Measurements from ENCODE around the gene EFR3B. TPM values are rescaled to one million over a fixed set of nuclear protein-coding genes. Genes with fewer than 3 reads are reported as not detected.

EFR3B gene
- total RNA-seq, 1 donor from 2014 or later: 0.12 TPM

DNA sequence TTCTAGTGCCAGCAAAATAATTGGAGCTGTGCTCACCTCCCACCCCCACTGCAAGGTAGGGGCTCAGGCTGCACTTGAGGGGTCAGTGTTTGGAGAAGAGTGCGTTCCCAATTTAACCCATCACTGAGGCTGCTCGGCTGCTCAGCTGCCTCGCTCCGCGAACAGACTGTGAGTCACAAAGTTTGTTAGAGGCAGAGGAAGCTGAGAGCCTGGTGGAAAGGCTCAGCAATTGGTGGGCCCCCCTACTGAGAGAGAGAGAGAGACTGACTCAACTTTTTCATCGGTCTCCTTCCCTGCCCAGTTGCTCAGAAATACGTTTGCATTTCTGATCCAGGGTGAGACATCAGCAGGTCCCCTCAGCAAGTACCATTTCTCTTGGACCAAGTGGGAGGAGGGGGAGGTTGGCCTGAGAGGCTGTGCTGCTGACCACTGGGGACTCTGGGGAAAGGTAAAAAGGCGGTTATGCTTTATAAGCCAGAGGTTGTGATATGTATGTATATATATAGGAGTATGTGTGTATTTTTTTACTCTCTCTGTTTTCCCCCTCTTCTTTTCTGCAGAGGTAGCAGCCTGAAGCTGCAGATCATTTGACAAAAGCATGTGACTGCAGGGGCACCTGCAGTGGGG, 1.5 kb downstream of the EFR3B start:
- peaks cover 20% of the 10 kb centered on the region for H3K4me1 Mint-ChIP-seq
- intact Hi-C loops (cut with micrococcal nuclease): loop anchor here (1.0 to 5.0 kb wide), 4 partner anchors 68 to 251 kb away; partner anchors contain the start of genes ADCY3, CENPO and PTRHD1
- no peaks in the 10 kb centered on the region for H3K36me3 Mint-ChIP-seq (ENCODE audit: low read depth)
- peak overlapping the region; percentile 49 for H3K27ac Mint-ChIP-seq
- H3K9me3 Mint-ChIP-seq: no peaks in the 10 kb centered on the region
- peak; percentile 70 for DNase-seq
- H3K27me3 Mint-ChIP-seq: peaks cover 47% of the 10 kb centered on the region
- H3K4me3 Mint-ChIP-seq: peak overlapping the region; percentile 84

DNA sequence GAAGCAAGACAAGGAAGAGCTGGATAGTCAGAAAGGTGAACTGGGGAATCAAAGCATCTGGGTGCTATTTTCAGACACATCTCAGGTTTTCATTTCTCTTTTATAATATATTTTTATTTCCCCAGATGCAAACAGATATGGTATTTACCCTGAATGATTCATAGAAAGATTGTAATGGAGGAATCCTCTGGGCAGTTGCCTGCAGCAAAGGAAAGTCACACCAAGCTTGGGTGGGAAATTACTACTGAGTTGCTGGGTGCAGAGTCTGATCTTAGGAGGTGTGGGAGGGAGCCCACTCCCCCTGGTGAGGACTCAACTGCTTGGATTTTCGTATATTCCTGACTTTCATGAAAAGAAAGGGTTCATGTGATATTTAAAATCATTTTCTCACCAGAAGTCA, 2.1 kb downstream of the EFR3B start:
- Mint-ChIP-seq H3K36me3 (ENCODE audit: low read depth) (no peaks in the 10 kb centered on the region), H3K4me1 (peaks cover 20% of the 10 kb centered on the region), H3K9me3 (no peaks in the 10 kb centered on the region), H3K27me3 (peaks cover 51% of the 10 kb centered on the region), H3K4me3 (no peak overlapping the region), H3K27ac (no peak overlapping the region)
- intact Hi-C loops (cut with micrococcal nuclease): loop anchor here (5.0 kb wide), 3 partner anchors 88 to 252 kb away; partner anchors contain the start of genes ADCY3, CENPO and PTRHD1
- no peak for DNase-seq

DNA sequence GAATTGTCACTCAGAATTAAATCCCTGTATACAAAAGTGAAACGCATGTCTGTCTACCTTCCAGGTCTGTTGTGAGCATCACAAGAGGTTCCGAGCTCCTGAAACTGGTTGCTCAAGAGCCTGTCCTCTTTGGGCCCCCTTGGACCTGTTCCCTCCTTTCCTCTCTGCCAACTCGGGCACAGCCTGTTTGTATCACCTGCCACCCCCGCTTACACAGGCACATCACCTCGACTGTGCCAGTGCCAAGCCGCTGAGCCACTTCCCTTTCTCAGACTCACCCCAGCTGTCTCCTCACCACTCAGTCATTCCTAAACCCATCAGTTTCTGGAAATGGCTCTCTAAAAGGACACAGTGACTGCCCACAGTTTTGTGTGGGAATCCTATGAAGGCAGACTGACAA, 3.1 kb downstream of the EFR3B start:
- no peaks in the 10 kb centered on the region for H3K9me3 Mint-ChIP-seq
- intact Hi-C loops (cut with micrococcal nuclease): loop anchor here (5.0 kb wide), 3 partner anchors 87 to 253 kb away; partner anchors contain the start of genes ADCY3, CENPO and PTRHD1
- no peak overlapping the region for H3K27ac Mint-ChIP-seq
- H3K4me3 Mint-ChIP-seq: no peak overlapping the region
- no peaks in the 10 kb centered on the region for H3K36me3 Mint-ChIP-seq (ENCODE audit: low read depth)
- DNase-seq: no peak
- H3K4me1 Mint-ChIP-seq: peaks cover 22% of the 10 kb centered on the region
- H3K27me3 Mint-ChIP-seq: peaks cover 58% of the 10 kb centered on the region

DNA sequence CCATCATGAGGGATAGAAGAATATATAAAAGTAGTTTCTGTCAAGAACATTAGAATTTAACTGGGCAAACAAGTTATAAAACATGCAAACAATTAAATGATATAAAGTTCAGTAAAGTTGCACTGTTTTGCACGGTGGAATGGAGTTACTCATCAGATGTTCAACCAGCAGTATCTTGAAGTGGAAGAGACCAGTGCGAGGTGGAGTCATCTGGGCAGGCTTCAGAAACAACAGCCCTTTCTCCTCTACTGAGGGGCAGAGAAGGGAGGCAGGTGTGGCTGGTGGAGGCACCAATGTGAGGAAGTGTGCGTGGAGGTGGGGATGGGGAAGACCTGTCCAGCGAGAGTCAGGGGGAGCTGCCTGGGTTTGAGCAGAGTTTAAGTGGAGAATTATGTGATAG, 7.5 kb downstream of the EFR3B start:
- no peak overlapping the region for H3K27ac Mint-ChIP-seq
- H3K4me1 Mint-ChIP-seq: peaks cover 9% of the 10 kb centered on the region
- no peak for DNase-seq
- intact Hi-C loops (cut with micrococcal nuclease): no loop called here
- H3K36me3 Mint-ChIP-seq (ENCODE audit: low read depth): no peaks in the 10 kb centered on the region
- no peaks in the 10 kb centered on the region for H3K9me3 Mint-ChIP-seq
- H3K4me3 Mint-ChIP-seq: no peak overlapping the region
- peaks cover 37% of the 10 kb centered on the region for H3K27me3 Mint-ChIP-seq

DNA sequence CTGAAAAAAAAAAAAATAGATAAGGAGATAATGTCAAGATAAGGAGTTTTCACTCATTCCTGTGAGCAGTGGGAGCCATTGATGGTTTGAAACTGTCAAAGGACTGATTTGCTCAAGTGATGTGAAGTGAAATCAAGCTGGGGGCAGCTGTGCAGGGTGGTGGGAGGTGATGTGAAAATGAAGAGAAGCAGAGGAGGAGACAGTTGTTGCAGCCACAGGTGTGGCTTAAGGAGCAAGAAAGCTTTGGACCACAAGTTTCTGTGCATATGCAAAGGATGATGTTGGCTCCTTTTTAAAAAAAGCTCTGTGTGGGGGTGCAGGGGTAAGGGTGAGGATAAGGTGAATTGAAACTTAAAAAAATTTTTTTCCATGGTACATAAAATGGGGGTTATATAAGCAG, 8.3 kb downstream of the EFR3B start:
- Mint-ChIP-seq H3K9me3 (no peaks in the 10 kb centered on the region), H3K4me3 (no peak overlapping the region), H3K27me3 (peaks cover 31% of the 10 kb centered on the region), H3K27ac (no peak overlapping the region), H3K36me3 (ENCODE audit: low read depth) (no peaks in the 10 kb centered on the region), H3K4me1 (peaks cover 4% of the 10 kb centered on the region)
- DNase-seq: no peak
- intact Hi-C loops (cut with micrococcal nuclease): no loop called here

DNA sequence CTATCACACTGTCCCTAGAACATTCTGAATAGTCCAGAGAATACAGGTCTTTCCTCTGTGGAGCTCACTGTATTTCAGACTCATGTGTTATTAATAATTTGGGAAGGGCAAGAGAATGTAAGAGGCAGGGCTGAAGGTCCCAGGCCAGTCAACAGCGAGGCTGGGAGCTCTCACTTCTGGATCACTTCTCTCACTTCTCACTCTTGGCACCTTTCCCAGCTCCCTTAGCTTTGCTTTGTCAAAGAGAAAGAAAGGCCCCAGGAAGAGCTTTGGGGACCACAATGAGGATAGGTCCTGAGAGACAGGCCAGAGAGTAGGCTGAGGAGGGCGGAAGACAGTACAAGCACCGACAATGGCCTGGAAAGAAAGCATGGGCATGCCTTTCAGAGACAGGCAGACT, 11.2 kb downstream of the EFR3B start:
- no peak for DNase-seq
- Mint-ChIP-seq H3K4me1 (peaks cover 4% of the 10 kb centered on the region), H3K27ac (no peak overlapping the region), H3K36me3 (ENCODE audit: low read depth) (no peaks in the 10 kb centered on the region), H3K9me3 (no peaks in the 10 kb centered on the region), H3K27me3 (peaks cover 27% of the 10 kb centered on the region), H3K4me3 (no peak overlapping the region)
- intact Hi-C loops (cut with micrococcal nuclease): no loop called here

DNA sequence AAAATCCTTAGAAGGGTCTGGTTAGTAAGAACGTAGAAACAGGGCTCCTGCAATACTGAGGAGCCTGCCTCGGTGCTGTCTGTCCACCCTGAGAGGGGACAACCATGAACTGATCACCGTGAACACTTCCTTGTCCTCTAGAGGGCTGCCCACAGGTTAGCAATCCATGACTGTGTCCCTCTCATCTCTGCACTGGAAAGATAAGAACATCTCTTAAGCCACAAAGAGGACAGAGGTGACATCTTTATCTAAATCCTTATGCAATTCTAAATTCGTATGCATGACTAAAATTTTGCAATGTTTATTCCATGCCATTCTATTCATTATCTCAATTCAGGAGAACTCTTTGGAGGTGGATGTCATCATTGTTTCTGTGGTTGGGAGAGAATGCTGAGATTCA, 12.8 kb downstream of the EFR3B start:
- Mint-ChIP-seq H3K4me3 (no peak overlapping the region), H3K9me3 (no peaks in the 10 kb centered on the region), H3K36me3 (ENCODE audit: low read depth) (no peaks in the 10 kb centered on the region), H3K4me1 (peaks cover 3% of the 10 kb centered on the region), H3K27ac (no peak overlapping the region), H3K27me3 (peaks cover 18% of the 10 kb centered on the region)
- no peak for DNase-seq
- intact Hi-C loops (cut with micrococcal nuclease): no loop called here

DNA sequence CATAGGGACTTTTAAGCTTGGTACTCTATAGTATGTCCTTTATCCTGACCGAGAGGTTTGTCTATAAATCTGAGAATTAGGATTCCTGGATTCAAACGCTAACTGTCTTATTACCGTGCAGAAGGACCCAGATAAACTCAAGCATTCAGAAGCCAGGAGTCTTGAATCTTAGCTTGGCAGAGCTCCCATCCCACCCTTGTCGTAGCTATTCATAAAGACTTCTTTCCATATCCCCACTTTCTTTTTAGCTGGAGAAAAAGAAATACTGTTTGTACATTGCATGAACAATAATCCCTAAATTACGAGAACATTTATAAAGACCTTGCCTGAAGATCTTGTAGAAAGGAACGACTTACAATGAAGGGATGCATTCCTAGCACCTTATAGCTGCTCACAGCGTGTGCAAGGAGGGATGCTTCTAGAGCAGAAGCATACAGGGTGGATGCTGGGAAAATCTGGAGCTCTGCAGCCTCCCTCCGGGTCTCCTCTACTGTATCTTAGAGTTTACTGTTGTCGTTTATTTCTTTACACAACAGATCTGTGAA, 13.6 kb downstream of the EFR3B start:
- intact Hi-C loops (cut with micrococcal nuclease): no loop called here
- no peaks in the 10 kb centered on the region for H3K4me1 Mint-ChIP-seq
- peaks cover 14% of the 10 kb centered on the region for H3K27me3 Mint-ChIP-seq

DNA sequence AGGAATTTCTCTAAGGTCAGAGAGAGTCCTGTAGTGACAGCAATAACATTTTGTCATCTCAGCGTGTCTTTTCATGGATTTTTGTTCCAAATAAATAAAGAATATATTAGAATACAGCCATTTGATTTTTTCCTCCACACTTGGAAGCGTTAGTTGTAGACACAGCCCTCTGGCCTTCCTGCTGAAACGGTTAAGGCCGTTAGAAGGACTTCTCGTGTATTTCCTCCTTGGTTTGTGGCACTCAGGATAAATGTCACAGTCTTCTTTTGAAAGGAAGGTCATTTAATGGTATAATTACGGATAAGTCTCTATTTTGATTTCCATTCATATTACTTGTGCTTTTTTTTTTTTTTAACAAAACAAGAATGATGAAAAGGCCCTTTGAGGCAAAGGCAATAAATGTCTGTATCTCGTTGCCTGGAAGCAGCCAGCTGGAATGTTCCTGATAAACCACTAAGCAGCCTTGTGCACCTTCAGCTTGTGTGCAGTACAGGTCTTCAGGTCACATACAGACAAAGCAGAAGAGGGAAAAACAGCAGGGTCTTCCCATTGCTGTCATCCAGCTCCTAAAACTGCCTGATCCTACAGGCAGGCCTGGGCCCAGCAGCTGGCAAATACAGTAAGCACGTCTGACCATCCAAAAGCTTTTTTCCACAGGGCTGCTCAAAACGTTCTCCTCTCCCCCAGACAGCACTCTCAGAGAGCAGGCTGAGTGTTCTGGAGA, 14.4 kb downstream of the EFR3B start:
- Mint-ChIP-seq H3K9me3 (no peaks in the 10 kb centered on the region), H3K27me3 (peaks cover 12% of the 10 kb centered on the region), H3K36me3 (ENCODE audit: low read depth) (no peaks in the 10 kb centered on the region), H3K4me3 (no peak overlapping the region), H3K27ac (no peak overlapping the region), H3K4me1 (no peaks in the 10 kb centered on the region)
- DNase-seq: no peak
- intact Hi-C loops (cut with micrococcal nuclease): no loop called here

More for the DNA sequence above, 13.6 kb downstream of the EFR3B start:
- H3K36me3 Mint-ChIP-seq (ENCODE audit: low read depth): no peaks in the 10 kb centered on the region
- no peak overlapping the region for H3K27ac Mint-ChIP-seq
- H3K9me3 Mint-ChIP-seq: no peaks in the 10 kb centered on the region
- DNase-seq: no peak
- no peak overlapping the region for H3K4me3 Mint-ChIP-seq

DNA sequence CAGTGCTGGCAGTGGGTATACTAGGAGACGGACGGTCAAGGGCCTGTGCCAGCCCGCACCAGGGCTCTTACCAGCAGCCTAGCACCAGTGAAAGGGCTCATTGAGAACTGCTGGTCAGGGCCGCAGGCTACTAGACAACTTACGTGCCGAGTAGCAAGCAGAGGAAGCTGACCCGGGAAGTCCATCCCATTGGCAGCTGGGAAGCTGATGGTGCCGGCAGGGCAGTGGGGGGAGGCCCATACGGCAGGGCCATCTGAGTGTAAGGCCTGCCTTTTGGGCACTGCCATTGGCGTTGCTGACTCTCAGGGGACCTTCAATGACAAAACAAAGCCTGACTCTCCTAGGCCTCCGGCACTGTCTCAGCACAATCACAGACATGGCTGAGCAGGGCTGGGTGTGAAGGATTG, 20.6 kb downstream of the EFR3B start:
- Mint-ChIP-seq H3K4me1 (peaks cover 3% of the 10 kb centered on the region), H3K36me3 (ENCODE audit: low read depth) (no peaks in the 10 kb centered on the region)
- DNase-seq: no peak

DNA sequence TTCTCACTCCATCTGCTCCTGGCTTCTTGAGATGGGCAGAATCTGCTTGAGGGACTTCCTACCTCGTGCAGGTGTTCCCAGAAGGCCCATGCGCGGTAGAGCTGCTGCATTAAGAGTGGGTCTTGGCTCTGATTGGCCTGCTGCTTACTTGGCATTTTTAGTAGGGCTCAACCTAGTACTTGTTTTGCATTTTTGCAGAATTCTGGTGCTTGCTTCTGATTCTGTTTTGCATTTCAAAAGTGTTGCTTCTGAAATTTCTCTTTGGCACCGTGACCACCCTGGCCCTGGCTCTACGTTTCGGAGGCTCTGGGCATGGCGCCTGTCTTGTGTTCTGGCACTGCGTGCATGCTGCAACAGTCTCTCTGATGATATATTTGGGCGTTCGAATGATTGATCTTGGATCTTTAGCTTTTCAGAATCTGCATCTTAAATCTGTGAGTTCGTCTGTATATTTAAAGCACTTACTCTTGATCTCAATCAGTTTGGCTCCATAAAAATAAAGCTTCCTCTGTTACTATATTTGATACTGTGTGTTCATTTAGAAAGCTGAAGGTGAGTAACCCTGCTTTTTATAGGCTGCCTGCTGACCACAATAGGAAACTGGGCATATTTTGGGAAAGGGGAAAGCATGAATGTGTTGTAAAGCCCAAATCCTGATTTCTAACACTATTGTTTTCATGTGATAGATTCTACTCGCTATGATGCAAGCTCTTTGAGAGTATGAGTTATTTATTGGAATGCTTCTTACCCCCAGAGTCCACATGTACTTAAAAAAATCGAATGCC, 22.2 kb downstream of the EFR3B start:
- H3K4me1 Mint-ChIP-seq: peaks cover 3% of the 10 kb centered on the region
- no peak for DNase-seq
- intact Hi-C loops (cut with micrococcal nuclease): no loop called here
- no peaks in the 10 kb centered on the region for H3K36me3 Mint-ChIP-seq (ENCODE audit: low read depth)
- H3K27ac Mint-ChIP-seq: no peak overlapping the region
- H3K9me3 Mint-ChIP-seq: peaks cover 6% of the 10 kb centered on the region
- H3K27me3 Mint-ChIP-seq: no peaks in the 10 kb centered on the region
- no peak overlapping the region for H3K4me3 Mint-ChIP-seq

More for the DNA sequence above, 20.6 kb downstream of the EFR3B start:
- peaks cover 6% of the 10 kb centered on the region for H3K9me3 Mint-ChIP-seq
- intact Hi-C loops (cut with micrococcal nuclease): no loop called here
- H3K27ac Mint-ChIP-seq: no peak overlapping the region
- no peak overlapping the region for H3K4me3 Mint-ChIP-seq
- H3K27me3 Mint-ChIP-seq: no peaks in the 10 kb centered on the region

DNA sequence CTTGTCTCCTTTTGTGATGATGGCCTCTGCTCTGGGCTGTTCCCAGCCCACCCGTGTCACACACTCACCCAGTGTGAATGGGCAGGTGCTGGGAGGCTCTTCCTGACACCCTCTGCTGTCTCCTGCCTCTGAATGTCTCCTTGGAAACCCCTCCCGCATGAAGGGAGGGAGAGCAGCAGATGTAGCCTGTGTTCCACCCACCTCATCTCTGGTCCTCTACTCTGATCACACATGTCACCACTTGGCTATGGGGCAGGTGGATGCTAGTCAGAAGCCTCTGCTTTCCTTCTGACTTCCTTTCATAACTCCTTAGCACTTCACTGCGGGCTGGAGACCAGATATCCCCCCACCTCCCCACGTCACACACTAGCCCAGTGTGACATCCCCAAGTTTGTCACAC, 23.9 kb downstream of the EFR3B start:
- Mint-ChIP-seq H3K4me3 (no peak overlapping the region), H3K9me3 (peaks cover 6% of the 10 kb centered on the region), H3K27me3 (no peaks in the 10 kb centered on the region), H3K27ac (no peak overlapping the region), H3K4me1 (peaks cover 3% of the 10 kb centered on the region), H3K36me3 (ENCODE audit: low read depth) (no peaks in the 10 kb centered on the region)
- no peak for DNase-seq
- intact Hi-C loops (cut with micrococcal nuclease): no loop called here

DNA sequence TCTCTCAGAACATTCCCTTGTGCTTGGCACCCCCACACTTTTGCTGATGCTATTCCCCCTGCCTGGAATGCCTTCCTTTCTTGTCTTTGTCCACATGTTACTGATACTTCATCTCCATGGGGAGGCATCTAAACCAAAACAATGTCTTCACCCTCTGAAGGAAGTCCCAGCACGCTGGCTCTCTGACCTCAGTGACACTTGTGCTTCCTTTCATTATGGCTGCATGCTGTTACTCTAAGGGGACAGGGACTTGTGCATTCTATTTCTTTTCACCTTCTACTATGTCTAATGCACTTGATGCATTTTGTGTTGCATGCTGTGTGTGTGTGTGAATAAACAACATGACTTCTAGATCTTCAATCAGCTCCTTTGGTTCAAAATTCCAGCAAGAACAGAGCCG, 24.6 kb downstream of the EFR3B start:
- Mint-ChIP-seq H3K9me3 (peaks cover 6% of the 10 kb centered on the region), H3K36me3 (ENCODE audit: low read depth) (no peaks in the 10 kb centered on the region), H3K4me1 (peaks cover 3% of the 10 kb centered on the region), H3K27me3 (no peaks in the 10 kb centered on the region), H3K4me3 (no peak overlapping the region), H3K27ac (no peak overlapping the region)
- intact Hi-C loops (cut with micrococcal nuclease): no loop called here
- no peak for DNase-seq

DNA sequence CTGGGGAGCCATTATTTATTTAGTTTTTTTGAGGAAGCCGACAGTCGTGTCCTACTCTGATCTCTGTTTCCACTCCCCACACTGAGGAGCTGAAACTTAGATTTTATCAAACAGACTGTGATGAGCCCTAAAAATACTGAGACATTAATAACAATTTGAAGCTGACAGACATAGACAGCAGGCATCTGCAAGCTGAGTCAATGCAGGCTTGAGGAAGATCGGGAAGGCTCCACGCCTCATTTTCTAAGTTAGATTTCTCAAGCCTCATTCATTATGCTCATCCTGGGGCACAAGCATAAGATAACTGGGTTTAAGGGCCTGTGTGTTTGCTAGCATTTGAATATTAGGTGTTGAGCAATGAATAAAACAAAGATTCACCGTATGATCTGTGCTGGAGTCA, 26.3 kb downstream of the EFR3B start:
- Mint-ChIP-seq H3K4me1 (peaks cover 3% of the 10 kb centered on the region), H3K36me3 (ENCODE audit: low read depth) (no peaks in the 10 kb centered on the region), H3K27ac (no peak overlapping the region), H3K4me3 (no peak overlapping the region), H3K27me3 (no peaks in the 10 kb centered on the region), H3K9me3 (peaks cover 6% of the 10 kb centered on the region)
- intact Hi-C loops (cut with micrococcal nuclease): no loop called here
- no peak for DNase-seq

Data from activated CD4-positive, alpha-beta T cell treated with anti-CD3 and anti-CD28 coated beads, Interleukin-2, amount 10 ng/mL, durations not matched to agents 24 days and 14 days (primary cell).